ENCODE results near the gene STX1B.

Gene STX1B

DNA sequence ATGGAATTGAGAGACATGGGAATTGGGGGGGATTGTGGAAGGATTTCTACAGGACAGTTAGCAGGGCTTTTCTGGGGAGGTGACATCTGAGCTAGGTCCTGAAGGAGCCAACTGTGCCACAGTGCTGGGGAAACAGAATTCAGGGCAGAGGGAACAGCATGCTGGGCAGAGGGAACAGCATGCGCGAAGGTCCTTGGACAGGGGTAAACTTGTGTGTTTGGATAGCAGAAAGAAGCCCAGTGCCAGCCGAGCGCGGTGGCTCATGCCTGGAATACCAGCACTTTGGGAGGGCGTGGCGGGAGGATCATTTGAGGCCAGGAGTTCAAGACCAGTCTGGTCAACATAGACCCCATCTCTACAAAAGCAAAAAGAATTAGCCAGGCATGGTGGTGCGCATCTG, 3.8 kb downstream of the STX1B start:
- H3K4me3 ChIP-seq (replicated peaks in 1 of 2; ENCODE audit: low read depth in 2 of 2, low read length in 2 of 2): no peak overlapping the region
- no peak for DNase-seq (ENCODE audit: low read depth in 2 of 2)
- TF ChIP-seq, protein P1, sequence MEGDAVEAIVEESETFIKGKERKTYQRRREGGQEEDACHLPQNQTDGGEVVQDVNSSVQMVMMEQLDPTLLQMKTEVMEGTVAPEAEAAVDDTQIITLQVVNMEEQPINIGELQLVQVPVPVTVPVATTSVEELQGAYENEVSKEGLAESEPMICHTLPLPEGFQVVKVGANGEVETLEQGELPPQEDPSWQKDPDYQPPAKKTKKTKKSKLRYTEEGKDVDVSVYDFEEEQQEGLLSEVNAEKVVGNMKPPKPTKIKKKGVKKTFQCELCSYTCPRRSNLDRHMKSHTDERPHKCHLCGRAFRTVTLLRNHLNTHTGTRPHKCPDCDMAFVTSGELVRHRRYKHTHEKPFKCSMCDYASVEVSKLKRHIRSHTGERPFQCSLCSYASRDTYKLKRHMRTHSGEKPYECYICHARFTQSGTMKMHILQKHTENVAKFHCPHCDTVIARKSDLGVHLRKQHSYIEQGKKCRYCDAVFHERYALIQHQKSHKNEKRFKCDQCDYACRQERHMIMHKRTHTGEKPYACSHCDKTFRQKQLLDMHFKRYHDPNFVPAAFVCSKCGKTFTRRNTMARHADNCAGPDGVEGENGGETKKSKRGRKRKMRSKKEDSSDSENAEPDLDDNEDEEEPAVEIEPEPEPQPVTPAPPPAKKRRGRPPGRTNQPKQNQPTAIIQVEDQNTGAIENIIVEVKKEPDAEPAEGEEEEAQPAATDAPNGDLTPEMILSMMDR (IDR thresholded peaks at IDR 0.05; ENCODE audit: low read depth, low read length): no peak

DNA sequence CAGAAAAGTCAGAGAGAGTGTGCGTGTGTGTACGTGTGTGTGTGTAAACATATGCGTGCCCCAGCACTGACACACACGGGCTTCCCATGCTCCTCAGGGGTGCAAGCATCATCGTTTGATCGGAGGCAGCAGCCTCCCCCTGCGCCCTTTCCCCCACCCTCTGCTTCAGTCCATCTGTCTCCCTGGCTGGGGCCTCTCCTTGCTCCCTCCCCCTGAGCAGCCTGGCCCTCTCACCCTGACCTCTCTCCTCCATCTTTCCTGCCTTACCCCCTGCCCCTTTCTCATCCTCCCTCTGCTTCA, 4.4 kb downstream of the STX1B start:
- TF ChIP-seq, protein P1 (IDR thresholded peaks at IDR 0.05; ENCODE audit: low read depth, low read length): no peak
- no peak overlapping the region for H3K4me3 ChIP-seq (replicated peaks in 1 of 2; ENCODE audit: low read depth in 2 of 2, low read length in 2 of 2)
- DNase-seq (ENCODE audit: low read depth in 2 of 2): no peak

DNA sequence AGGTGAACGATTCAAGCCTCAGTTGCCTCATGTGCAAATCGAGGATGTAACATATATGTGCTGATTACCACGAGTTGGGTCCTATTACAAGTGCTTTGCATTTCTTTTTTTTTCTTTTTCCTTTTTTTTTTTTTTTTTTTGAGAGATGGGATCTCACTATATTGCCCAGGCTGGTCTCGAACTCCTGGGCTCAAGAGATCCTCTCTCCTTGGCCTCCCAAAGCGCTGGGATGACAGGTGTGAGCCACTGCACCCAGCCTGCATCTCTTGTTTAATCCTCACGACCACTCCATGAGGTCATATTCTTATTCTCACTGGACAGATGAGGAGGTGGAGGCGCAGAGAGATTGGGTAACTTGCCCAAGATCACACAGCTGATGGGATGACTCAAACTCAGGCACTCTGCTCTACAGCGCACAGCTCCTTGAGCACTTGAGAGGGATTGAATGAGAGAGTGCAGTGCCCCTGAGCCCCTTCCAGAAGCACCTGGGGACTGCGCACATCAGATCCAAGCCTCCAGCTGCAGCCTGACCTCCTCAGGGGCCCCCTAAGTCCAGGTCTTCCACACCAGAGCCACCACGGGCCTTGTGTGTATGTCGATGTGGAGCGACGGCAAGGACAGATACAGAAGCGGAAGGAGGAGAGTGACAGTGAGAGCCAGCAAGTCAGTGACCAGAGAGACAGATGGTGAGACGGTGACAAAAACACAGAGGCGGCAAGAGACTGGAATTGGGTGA, 4.9 kb downstream of the STX1B start:
- TF ChIP-seq, protein P1 (IDR thresholded peaks at IDR 0.05; ENCODE audit: low read depth, low read length): no peak
- DNase-seq (ENCODE audit: low read depth in 2 of 2): peak in 1 of 2 donors; percentile 47
- no peak overlapping the region for H3K4me3 ChIP-seq (replicated peaks in 1 of 2; ENCODE audit: low read depth in 2 of 2, low read length in 2 of 2)

DNA sequence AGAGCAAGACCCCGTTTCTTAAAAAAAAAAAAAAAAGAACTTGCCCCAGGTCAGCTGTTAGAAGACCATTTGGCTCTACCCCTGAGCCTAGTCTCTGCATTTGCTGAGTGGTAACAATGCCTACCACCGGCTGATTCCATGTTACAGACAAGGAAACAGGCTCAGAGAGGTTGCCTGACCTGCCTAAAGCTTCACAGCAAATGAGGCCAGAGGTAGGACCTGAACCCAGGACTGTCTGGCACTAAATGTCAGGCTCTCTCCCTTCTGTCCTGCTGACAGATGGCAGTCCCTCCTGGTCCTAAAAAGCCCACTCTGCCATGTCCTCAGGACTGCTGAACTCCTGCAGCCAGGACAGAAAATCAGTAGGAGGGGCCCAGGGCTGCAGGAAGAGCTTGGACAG, 5.8 kb downstream of the STX1B start:
- H3K4me3 ChIP-seq (replicated peaks in 1 of 2; ENCODE audit: low read depth in 2 of 2, low read length in 2 of 2): no peak overlapping the region
- DNase-seq (ENCODE audit: low read depth in 2 of 2): no peak
- TF ChIP-seq, protein P1 (IDR thresholded peaks at IDR 0.05; ENCODE audit: low read depth, low read length): no peak

DNA sequence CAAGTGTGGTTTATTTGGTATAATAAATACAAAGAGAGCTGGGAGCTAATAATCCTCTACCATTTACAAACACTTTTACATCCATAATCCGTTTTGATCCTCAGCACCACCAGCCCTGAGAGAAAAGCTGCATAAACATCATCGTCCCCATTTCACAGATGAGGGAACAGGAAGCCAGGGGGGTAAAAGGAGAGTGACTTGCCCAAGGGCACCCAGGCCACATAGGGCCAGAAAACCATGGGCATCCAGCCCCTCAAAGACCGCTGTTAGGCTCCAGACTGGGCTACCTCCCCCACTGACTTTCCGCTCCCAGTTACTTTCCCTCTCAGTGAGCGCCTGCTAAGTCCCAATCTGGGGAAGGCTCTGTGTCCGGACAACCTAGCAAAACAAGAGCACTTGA, 6.7 kb downstream of the STX1B start:
- no peak overlapping the region for H3K4me3 ChIP-seq (replicated peaks in 1 of 2; ENCODE audit: low read depth in 2 of 2, low read length in 2 of 2)
- DNase-seq (ENCODE audit: low read depth in 2 of 2): no peak
- TF ChIP-seq, protein P1 (IDR thresholded peaks at IDR 0.05; ENCODE audit: low read depth, low read length): no peak

DNA sequence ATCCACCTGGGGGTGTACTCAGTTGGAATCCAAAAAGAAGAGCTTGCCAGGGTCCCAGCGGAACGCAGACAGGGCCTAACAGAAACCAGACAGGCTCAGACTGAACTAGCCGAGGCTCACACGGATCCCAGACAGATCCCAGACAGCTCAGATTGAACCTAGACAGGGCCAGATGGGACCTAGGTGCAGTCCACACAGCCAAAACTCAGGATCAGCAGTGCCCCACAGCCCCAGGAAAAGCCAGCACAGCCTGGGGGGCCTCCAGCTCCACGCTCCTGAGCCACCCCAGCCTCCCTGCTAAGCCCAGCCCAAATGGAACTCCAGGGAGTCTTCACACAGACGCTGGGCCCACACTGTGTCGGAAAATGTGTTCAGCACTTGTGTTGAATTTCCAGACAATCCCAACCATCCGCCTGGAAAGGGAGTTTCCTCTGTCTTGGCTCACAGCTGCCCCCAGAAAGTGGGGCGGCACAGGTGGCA, 7.5 kb downstream of the STX1B start:
- no peak overlapping the region for H3K4me3 ChIP-seq (replicated peaks in 1 of 2; ENCODE audit: low read depth in 2 of 2, low read length in 2 of 2)
- no peak for DNase-seq (ENCODE audit: low read depth in 2 of 2)
- TF ChIP-seq, protein P1 (IDR thresholded peaks at IDR 0.05; ENCODE audit: low read depth, low read length): no peak

DNA sequence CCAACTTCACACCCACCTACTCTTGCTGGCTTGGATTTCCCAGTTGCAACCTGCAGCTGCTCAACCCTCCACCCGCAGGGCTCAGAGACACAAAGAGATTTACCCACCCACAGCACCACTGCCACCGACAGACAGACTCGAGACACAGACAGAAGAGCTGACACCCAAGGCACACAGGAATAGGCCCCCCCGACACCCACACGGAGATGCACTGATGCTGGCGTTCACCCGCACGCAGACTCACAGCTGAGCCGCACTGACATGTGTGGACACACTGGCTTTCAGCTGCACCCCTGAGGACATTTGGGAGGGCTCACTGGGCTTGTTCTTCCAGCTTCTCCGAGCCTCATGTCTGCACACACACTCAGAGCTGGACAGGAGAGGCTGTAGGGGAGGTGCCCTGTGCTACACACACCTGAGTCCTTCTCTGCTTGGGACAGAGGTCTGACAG, 8.2 kb downstream of the STX1B start:
- TF ChIP-seq, protein P1 (IDR thresholded peaks at IDR 0.05; ENCODE audit: low read depth, low read length): no peak
- H3K4me3 ChIP-seq (replicated peaks in 1 of 2; ENCODE audit: low read depth in 2 of 2, low read length in 2 of 2): no peak overlapping the region
- no peak for DNase-seq (ENCODE audit: low read depth in 2 of 2)

Measured in cardiac fibroblast (primary cell).